Suppressor macrophage treated with lipopolysaccharide for 4 hours (primary cell): ENCODE data around the gene GBP2.
"Not testable (repeated sequence)": the region's sequence is repeated elsewhere in the genome, so short reads cannot be mapped to it uniquely, and the experiment has no call there.

Source experiments
- DNase-seq: peaks from one replicate; pipeline ENCODE4 v3.0.0-alpha.2; 2020

GBP2 gene

GRCh38 chr1:89126602-89127565 lies 970 bp upstream of the GBP2 start:
- peak; percentile 52 for DNase-seq

DNA sequence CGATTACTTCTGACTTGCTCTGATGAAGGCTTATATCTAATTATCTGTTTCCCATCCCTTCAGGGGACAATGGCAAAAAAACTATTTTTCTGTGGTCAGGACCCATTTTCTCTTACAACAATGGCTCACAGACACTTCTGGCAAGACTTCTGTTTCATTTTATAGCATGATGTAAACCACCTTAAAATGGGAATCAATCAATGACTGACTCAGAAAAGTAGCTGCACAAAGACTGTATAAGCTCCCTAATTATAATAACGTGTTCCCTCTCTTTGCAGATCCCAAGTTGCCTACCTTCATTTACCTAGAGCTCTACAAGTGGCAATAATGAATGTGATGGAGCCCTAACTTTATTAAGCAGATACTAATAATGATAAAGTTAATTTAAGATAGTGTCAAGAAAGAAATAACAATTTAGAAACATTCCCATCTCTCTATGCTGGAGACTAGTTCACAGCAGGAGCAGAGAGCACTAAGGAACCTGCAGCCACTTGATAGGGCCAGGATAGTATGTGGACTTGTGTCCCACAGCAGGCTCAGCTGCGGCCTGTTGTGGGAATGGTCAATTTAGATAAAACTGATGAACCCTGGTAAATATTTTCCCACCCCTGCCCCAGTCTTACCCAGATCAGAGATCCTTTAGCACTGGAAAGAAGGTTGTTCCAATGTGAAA lies 538 bp downstream of the GBP2 start:
- DNase-seq = peak; percentile 27

- DNase-seq = no peak
Measured at GRCh38 chr1:89121641-89122040, 4.3 kb downstream of the GBP2 start.

DNA sequence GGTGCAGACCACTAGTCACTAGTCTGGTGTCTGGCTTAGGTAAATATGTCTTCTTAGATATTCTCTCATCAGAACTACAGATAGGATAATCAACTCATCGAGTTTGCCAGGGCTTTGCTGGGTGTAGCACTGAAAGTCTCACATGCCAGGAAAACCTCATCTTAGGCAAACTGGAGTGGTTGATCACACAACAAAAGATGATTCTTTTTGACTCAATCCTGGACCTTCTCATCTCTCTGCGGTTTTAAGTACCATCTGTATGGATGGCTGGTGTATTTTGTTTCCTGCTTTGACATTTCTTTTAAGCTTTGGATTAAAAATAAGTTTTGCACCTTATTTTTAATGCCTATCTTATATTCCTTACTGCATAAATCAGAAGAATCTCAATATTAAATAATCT lies 11.3 kb downstream of the GBP2 start:
- DNase-seq = no peak

- no peak for DNase-seq
Measured at GRCh38 chr1:89112871-89113613, 12.9 kb downstream of the GBP2 start.

GRCh38 chr1:89104687-89105086 lies 21.2 kb downstream of the GBP2 start:
- DNase-seq = no peak

GRCh38 chr1:89104147-89104546 lies 21.8 kb downstream of the GBP2 start:
- DNase-seq = peak; percentile 22

DNA sequence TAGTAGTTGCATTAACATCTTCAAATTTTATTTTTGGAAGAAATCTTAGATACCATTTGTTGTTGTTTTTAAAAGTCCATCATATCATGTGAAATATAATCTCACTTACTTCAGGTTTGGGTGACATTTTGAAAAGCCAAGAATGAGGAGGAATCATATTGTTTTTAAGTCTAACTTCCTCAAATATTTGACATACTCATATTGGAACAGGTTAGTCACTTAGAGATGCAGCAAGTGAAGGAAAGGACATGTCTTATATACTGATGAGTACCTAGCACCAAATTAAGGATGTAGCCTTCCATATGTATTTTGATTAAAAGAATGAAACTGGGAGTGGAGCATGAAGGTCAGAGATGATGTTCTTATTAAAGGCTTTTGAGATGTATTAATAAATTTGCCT lies 23.9 kb downstream of the GBP2 start:
- DNase-seq = peak; percentile 34

GRCh38 chr1:89100412-89100811 lies 25.5 kb downstream of the GBP2 start:
- no peak for DNase-seq

GRCh38 chr1:89098857-89099256 lies 27.1 kb downstream of the GBP2 start:
- no peak for DNase-seq

GRCh38 chr1:89095737-89096136 lies 30.2 kb downstream of the GBP2 start:
- no peak for DNase-seq

GRCh38 chr1:89089962-89090361 lies 36.0 kb downstream of the GBP2 start:
- no peak for DNase-seq

- DNase-seq = no peak
Measured at GRCh38 chr1:89088572-89088971, 37.3 kb downstream of the GBP2 start.

DNA sequence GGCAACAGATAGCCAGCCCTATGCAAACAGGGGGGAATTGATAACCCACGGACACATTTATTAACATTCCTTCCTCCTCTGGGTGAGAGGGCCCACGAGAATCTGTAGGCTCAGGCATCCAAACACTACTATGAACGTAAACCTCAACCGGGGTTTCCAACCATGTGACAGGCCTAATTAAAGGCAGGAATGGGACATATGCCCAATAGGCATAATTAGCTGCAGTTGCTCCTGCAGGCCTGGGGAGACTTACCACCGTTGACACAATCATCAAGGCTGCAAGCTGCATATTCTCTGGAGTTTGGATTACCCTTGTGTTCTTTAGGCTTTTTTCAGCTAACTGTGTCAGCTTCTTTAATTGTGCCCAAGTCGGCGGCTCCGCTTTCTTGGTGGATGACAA lies 38.7 kb downstream of the GBP2 start:
- no peak for DNase-seq

- peak; percentile 84 for DNase-seq
Measured at GRCh38 chr1:89085781-89086180, 40.1 kb downstream of the GBP2 start.

DNA sequence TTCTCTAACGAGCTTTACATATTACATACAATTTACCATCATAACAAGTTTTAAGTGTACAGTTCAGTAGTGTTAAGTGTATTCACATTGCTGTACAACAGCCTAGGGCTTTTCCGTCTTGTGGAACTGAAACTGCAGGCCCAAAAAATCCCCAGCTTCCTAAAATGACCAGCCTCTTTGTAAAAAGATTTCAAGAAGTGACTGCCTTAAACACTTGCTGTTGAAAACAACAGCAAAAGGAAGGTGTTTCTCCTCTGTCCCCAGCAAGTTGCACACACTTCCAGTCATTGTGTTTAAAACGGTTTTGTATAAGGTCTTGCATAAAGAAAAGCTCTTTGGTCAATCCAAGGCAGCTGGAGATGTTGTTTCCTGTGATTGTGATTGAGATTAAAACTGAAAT lies 44.9 kb downstream of the GBP2 start:
- DNase-seq = peak; percentile 84

GRCh38 chr1:89080068-89080467 lies 45.8 kb downstream of the GBP2 start:
- DNase-seq = not testable (repeated sequence)

DNA sequence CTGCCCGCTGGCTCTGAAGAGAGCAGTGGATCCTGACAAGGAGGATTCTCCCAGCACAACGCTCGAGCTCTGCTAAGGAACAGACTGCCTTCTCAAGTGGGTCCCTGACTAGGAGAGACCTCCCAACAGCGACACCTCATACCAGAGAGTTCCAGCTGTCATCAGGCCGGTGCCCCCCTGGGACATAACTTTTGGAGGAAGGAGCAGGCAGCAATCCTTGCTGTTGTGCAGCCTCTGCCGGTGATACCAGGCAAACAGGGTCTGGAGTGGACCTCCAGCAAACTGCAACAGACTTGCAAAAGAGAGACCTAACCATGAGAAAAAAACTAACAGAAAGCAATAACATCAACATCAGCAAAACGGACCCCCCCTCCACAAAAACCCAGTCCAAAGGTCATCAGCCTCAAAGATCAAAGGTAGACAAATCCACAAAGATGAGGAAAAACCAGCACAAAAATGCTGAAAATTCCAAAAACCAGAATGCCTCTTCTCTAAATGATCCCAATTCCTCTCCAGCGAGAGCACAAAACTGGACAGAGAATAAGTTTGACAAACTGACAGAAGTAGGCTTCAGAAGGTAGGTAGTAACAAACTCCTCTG lies 53.3 kb downstream of the GBP2 start:
- not testable (repeated sequence) for DNase-seq

DNA sequence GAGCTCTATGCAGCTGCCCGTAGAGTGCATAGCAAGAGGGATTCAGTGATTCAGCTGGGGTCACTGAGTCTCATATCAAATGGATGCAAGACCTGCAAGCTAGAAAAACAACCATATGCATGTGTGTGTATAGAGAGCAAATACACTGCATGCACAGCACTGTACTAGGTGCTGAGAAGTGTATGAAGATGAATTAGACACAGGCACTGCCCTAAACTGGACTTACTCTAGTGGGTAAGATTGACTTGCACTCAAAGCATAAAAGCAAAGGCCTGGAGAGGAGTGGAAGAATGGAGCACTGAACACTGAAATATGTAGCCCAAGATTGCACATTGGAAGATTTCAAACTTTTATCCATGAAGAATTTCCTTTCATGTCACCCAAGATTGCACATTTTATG lies 55.4 kb downstream of the GBP2 start:
- no peak for DNase-seq

DNA sequence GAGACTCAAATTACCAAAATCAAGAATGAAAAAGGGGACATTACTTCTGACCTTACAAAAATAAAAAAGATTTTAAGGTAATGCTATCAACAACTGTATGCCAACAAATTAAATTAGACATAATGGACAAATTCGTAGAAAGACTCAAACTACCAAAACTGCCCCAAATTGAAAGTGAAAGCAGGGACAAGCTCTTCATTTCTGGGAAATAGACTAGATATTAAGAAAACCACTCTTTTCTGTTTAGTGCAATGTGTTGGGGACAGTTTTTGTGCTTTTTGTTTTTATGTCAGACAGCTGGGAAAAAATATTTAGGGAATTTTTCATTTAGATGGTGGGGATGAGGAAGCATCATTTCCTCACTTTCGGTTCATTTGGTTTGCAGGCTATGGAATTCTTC lies 56.0 kb downstream of the GBP2 start:
- DNase-seq = peak; percentile 87

GRCh38 chr1:89068291-89068690 lies 57.6 kb downstream of the GBP2 start:
- no peak for DNase-seq

GRCh38 chr1:89065079-89065868 lies 60.6 kb downstream of the GBP2 start, which contains the start of gene GBP1:
TSS of gene GBP1 (minus strand) at chr1:89065208. CDS start at chr1:89063234, 1,974 bp downstream.
- DNase-seq = peak; percentile 95
